Measurements from ENCODE around the gene NKD1. TPM values are rescaled to one million over a fixed set of nuclear protein-coding genes. Genes with fewer than 3 reads are reported as not detected.

NKD1 gene
- total RNA-seq, 4 donors from 2014 or later, result 1.8 to 9.1 (median 2.6) TPM

- peaks cover 27% of the 10 kb centered on the region for H3K4me1 ChIP-seq
- H3K27ac ChIP-seq, result no peak overlapping the region
- H3K4me3 ChIP-seq, result no peak overlapping the region
- H3K36me3 ChIP-seq, result no peaks in the 10 kb centered on the region
- no peak for DNase-seq (ENCODE audit: low spot score in 2 of 2)
- no peaks in the 10 kb centered on the region for H3K9me3 ChIP-seq
- WGBS, result 72% methylated on average over 13 of the region's 19 CpGs
- no peaks in the 10 kb centered on the region for H3K27me3 ChIP-seq
- no peak for TF ChIP-seq EP300 (IDR thresholded peaks at IDR 0.05)
- TF ChIP-seq, protein P1, sequence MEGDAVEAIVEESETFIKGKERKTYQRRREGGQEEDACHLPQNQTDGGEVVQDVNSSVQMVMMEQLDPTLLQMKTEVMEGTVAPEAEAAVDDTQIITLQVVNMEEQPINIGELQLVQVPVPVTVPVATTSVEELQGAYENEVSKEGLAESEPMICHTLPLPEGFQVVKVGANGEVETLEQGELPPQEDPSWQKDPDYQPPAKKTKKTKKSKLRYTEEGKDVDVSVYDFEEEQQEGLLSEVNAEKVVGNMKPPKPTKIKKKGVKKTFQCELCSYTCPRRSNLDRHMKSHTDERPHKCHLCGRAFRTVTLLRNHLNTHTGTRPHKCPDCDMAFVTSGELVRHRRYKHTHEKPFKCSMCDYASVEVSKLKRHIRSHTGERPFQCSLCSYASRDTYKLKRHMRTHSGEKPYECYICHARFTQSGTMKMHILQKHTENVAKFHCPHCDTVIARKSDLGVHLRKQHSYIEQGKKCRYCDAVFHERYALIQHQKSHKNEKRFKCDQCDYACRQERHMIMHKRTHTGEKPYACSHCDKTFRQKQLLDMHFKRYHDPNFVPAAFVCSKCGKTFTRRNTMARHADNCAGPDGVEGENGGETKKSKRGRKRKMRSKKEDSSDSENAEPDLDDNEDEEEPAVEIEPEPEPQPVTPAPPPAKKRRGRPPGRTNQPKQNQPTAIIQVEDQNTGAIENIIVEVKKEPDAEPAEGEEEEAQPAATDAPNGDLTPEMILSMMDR (IDR thresholded peaks at IDR 0.05), result no peak
Observed at GRCh38 chr16:50605733-50606430, 57.7 kb downstream of the NKD1 start.

- Histone ChIP-seq H3K4me3 (no peak overlapping the region), H3K4me1 (peaks cover 23% of the 10 kb centered on the region), H3K27ac (no peak overlapping the region), H3K36me3 (no peaks in the 10 kb centered on the region), H3K9me3 (no peaks in the 10 kb centered on the region), H3K27me3 (no peaks in the 10 kb centered on the region)
- 79% methylated on average over 6 of the region's 17 CpGs for WGBS
- TF ChIP-seq POLR2AphosphoS5 (IDR thresholded peaks at IDR 0.05) (no peak), EP300 (IDR thresholded peaks at IDR 0.05) (no peak), POLR2A (IDR thresholded peaks at IDR 0.05) (no peak)
- TF ChIP-seq, protein P1 (IDR thresholded peaks at IDR 0.05), result no peak
- DNase-seq (ENCODE audit: low spot score in 2 of 2), result no peak
Observed at GRCh38 chr16:50606431-50607050, 58.3 kb downstream of the NKD1 start.

GRCh38 chr16:50607051-50607431, 58.8 kb downstream of the NKD1 start:
- no peak overlapping the region for H3K27ac ChIP-seq
- no peak overlapping the region for H3K4me3 ChIP-seq
- no peak for DNase-seq (ENCODE audit: low spot score in 2 of 2)
- no peaks in the 10 kb centered on the region for H3K27me3 ChIP-seq
- no peak for TF ChIP-seq POLR2A (IDR thresholded peaks at IDR 0.05)
- no peak for TF ChIP-seq POLR2AphosphoS5 (IDR thresholded peaks at IDR 0.05)
- no peak for TF ChIP-seq EP300 (IDR thresholded peaks at IDR 0.05)
- TF ChIP-seq, protein P1 (IDR thresholded peaks at IDR 0.05), result no peak
- H3K9me3 ChIP-seq, result no peaks in the 10 kb centered on the region
- no peaks in the 10 kb centered on the region for H3K36me3 ChIP-seq
- 75% methylated on average over 3 of the region's 3 CpGs for WGBS
- H3K4me1 ChIP-seq, result peaks cover 18% of the 10 kb centered on the region

DNA sequence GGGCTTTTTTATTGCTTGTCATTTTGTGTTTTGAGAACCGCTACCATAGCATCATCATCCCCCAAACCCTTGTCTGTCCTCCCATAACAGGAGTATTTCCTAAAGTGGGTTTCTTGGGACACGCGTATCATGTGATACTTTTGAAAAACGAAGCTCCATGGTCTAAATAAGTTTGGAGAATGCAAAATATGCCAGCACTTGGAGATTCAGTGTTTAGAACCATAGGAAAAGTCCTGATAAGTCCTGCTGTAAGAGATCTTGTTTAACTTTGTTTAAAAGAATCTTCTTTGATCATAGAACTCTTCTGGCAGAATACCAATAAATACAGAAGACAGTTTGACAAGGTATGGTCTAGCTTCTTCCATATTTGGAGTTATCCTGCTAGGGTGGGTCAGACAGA, 59.3 kb downstream of the NKD1 start:
- Histone ChIP-seq H3K27me3 (no peaks in the 10 kb centered on the region), H3K4me1 (peaks cover 15% of the 10 kb centered on the region), H3K36me3 (no peaks in the 10 kb centered on the region), H3K9me3 (no peaks in the 10 kb centered on the region), H3K4me3 (no peak overlapping the region), H3K27ac (no peak overlapping the region)
- 81% methylated on average over 4 of the region's 4 CpGs for WGBS
- DNase-seq (ENCODE audit: low spot score in 2 of 2), result no peak
- TF ChIP-seq, protein P1 (IDR thresholded peaks at IDR 0.05), result no peak
- no peak for TF ChIP-seq POLR2A (IDR thresholded peaks at IDR 0.05)
- TF ChIP-seq EP300 (IDR thresholded peaks at IDR 0.05), result no peak
- no peak for TF ChIP-seq POLR2AphosphoS5 (IDR thresholded peaks at IDR 0.05)

GRCh38 chr16:50607970-50608557, 59.9 kb downstream of the NKD1 start:
- H3K4me3 ChIP-seq, result no peak overlapping the region

More at GRCh38 chr16:50607970-50608557, 59.9 kb downstream of the NKD1 start:
- WGBS, result 94% methylated on average over 14 of the region's 14 CpGs
- H3K4me1 ChIP-seq, result peaks cover 10% of the 10 kb centered on the region
- no peaks in the 10 kb centered on the region for H3K9me3 ChIP-seq
- no peak for TF ChIP-seq EP300 (IDR thresholded peaks at IDR 0.05)
- TF ChIP-seq, protein P1 (IDR thresholded peaks at IDR 0.05), result no peak
- no peak for TF ChIP-seq POLR2A (IDR thresholded peaks at IDR 0.05)
- no peak for TF ChIP-seq POLR2AphosphoS5 (IDR thresholded peaks at IDR 0.05)
- no peaks in the 10 kb centered on the region for H3K27me3 ChIP-seq
- no peak for DNase-seq (ENCODE audit: low spot score in 2 of 2)
- no peaks in the 10 kb centered on the region for H3K36me3 ChIP-seq
- no peak overlapping the region for H3K27ac ChIP-seq
